CD4-positive, alpha-beta T cell treated with Interleukin-12 subunit alpha and Interleukin-12 subunit beta, for 1 hour (primary cell): ENCODE data around the gene ADCY5.

Source experiments
- DNase-seq: peaks from one replicate; pipeline ENCODE4 v3.0.0-alpha.2; 2020

The ADCY5 gene

DNA sequence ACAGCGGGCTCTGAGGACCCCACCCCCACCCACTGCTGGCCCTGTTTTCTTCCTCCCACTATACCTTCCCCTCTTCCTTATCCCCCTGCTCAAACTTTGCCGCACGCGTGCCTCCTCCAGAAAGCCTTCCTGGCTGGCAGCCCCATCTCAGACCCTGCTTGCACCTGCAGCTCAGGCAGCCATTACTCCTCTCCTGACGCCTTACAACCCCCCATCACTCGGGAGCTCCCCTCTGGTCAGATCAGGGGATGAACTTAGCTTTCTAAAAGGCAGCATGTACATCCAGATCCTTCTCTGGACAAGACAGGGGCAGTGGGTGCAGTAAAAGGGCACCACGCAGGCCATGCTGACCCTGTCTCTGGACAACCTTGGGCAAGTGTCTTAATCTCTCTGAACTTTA lies 152.6 kb downstream of the ADCY5 start:
- no peak for DNase-seq

GRCh38 chr3:123295901-123296250 lies 153.0 kb downstream of the ADCY5 start:
- DNase-seq = no peak

- no peak for DNase-seq
Observed at GRCh38 chr3:123295171-123295900, 153.6 kb downstream of the ADCY5 start.

- no peak for DNase-seq
Observed at GRCh38 chr3:123294296-123294938, 154.5 kb downstream of the ADCY5 start.

- no peak for DNase-seq
Observed at GRCh38 chr3:123292321-123293310, 156.3 kb downstream of the ADCY5 start.

DNA sequence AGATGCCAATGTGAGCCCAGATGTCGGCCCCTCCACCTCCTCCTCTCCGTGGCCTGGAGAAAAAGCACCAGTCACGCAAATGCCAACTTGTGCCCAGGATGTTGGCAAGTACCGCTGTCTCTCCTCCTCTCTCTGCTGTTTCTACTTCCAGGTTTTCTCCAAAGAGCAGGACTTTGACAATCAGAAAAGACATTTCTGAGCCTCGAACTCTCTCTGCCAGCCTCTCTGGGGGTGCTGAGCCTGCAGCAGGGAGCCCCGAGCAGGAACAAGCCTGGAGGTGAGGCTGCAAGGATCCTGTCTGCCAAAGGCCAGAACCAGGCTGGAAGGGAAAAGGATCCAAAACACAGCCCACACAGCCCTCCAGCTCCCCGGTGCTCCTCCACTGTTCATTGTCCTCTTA lies 157.5 kb downstream of the ADCY5 start:
- no peak for DNase-seq

DNA sequence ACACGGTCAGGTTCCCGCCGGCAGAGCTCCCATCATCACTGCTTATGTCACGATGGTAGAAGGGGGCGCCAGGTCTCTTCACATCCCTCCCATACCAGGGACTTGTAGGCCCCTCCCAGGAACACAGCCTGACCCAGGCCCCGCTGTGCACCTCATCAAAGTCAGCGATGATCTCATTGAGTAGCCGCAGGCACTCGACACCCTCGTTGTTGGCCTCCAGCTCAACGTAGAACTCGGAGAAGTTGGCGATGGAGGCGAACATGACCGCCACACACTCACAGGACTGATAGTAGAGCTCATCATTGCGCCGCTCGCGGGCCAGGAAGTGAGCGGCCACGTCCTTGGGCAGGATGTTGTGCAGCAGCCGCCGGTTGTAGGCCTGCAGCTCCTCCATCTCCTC lies 157.9 kb downstream of the ADCY5 start:
- DNase-seq = no peak

DNA sequence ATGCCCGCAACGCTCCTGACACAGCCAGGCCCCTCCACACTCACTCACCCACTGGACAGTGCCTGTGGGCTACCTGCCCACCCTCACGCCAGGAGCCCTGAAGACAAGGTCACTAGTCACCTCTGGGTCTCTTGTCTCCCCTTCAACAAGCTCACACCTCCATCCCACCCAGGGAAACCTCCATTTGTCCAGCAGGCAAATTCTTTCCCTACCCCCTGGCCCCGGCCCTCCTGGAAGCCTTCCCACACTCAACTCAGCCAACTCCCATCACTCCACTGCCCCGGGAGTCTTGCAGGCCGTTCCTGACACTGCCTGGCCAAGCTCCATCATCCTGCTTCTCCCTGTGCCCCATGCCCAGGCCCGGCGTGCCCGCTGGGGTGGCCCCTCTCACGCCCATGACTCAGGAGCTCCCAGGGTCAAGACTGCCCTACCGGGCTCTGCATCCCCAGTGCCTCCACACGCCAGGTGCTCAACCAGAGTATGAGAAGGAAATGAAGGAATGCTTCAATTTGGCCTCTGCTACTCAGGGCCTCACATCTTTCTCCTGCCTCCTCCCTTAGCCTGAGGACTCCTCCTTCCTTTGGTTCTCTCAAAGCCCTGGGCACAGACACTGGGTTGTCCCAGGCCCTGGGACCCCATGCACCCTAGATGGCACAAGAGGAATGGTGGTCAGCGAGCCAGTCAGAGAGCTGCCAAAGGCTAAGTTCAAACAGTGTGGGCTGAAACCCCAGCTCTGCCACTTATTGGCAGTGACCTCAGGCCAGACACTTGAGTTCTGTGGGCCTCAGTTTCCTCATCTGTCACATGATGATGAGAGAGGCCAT lies 158.6 kb downstream of the ADCY5 start:
- no peak for DNase-seq

- no peak for DNase-seq
Observed at GRCh38 chr3:123289391-123290106, 159.3 kb downstream of the ADCY5 start.

- DNase-seq = no peak
Observed at GRCh38 chr3:123287962-123288302, 161.0 kb downstream of the ADCY5 start.

GRCh38 chr3:123287051-123287961 lies 161.6 kb downstream of the ADCY5 start:
- no peak for DNase-seq

DNA sequence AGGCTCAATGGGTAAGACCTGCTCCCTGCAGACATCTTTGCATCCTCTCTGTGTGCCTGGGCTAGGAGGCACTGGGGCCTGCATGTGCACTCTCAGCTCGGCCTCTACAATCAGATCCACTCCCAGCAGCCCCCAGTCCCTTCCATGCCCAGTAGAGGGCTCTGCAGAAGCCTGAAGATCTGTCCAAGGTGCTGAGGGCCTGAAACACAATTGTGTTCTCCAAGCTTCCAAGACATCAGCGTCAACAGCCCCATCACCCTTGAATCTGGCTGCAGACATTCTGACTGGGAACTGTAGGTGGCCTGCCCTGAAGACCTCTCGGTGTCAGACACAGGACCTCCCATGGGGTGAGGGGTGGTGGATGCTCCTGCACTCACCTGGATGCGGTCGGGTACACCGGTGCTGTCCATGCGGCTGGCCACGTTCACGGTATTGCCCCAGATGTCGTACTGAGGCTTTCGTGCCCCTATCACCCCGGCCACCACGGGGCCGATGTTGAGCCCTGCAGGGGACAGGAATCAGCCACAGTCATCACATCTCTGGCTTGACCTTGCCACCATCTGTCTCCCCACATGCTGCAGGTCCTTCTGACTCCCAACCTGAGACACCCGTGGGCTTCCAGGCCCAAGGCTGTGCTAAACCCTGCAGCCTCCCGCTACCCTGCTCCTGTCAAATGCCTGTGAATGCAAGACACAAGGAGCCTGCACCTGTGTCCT lies 162.4 kb downstream of the ADCY5 start:
- peak; percentile 32 for DNase-seq

DNA sequence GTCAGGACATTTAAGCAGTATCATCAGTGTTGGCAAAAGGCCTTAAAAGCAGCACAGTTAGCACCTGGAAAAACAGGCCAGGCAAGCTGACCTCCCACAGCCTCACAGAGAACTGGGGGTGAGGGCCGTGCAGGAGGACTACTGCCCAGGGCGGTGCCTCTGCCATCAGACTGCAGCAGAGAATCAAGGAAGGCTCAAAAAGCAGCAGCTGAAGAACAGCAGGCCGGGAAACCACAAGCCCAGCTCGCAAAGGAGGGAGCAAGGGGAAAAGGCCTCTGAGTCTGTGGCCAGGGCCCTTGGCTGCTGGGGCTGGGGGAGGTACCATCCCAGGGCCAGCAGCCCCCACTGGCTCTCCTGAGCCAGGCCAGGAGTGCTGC lies 163.0 kb downstream of the ADCY5 start:
- no peak for DNase-seq

DNA sequence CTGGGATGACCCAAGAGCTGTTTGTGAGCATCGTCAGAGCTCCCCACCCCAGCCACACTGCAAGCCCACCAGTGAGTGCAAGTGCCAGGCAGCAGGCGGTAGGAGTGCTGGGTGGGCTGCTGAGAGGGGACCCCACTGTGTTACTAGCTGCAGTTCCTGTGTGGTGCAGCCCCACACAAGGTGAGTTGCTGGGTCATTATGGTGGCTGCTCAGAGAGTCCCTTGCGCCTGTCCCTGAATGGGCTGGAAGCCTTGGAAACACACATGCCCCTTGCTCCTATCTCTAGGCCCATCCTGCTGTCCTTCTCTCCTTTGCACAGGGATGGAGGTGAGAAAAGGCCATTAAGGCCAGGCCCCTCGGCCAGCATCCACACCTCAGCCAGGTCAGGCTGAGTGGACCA lies 163.4 kb downstream of the ADCY5 start:
- no peak for DNase-seq

GRCh38 chr3:123285066-123285465 lies 163.8 kb downstream of the ADCY5 start:
- no peak for DNase-seq

DNA sequence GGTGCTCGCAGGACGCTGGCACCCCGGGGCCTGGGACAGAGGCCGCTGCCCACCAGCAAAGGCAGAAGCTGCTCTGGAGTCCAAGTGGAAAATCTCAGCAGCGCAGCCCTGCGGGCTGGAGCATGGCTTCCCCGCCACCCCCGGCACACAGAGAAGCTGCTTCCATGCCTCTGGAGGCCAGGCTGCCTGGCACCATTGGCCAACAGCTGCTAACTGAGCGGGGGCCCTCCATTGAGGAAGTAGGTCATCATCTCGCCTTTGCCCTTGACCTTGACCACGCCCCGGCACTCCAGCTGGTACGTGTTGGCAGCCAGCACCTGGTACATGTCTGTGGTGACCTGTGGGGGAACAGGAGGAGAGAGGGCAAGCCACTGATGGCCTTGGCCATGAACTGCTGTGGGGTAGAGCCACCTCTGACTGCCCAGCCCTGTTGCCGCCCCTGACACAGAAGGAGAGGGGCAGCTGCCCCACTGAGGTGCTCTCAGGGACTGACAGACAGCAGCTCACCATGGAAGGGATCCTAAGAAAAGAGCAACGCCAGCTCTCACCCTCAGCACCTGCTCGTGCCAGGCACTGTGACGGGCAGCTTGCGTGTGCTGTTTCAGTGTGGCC lies 164.4 kb downstream of the ADCY5 start:
- DNase-seq = no peak

GRCh38 chr3:123283657-123284398 lies 165.1 kb downstream of the ADCY5 start:
- DNase-seq = no peak

- no peak for DNase-seq
Observed at GRCh38 chr3:123283074-123283473, 165.8 kb downstream of the ADCY5 start.

- no peak for DNase-seq
Observed at GRCh38 chr3:123282461-123282860, 166.4 kb downstream of the ADCY5 start.
